Hepatocyte (in vitro differentiated cells): Measurements from ENCODE around the gene SMIM41.

Experiments
- CTCF ChIP-seq: fragments of 200-600 bp; sonication (generic); IDR thresholded peaks from 2 replicates; pipeline ENCODE4 v1.5.1; 2016; ENCODE audit warnings: antibody characterized with exemption, mild to moderate bottlenecking; ENCODE audit not compliant: poor library complexity
- EZH2 ChIP-seq: fragments of 200-600 bp; sonication (generic); IDR thresholded peaks from 2 replicates; pipeline ENCODE4 v1.6.1; 2016; ENCODE audit warnings: antibody characterized with exemption, mild to moderate bottlenecking, borderline replicate concordance

GRCh38 chr12:52130711-52131110 lies 51.2 kb downstream of the SMIM41 start:
- TF ChIP-seq CTCF (no peak), EZH2 (no peak)
